Fibroblast of the aortic adventitia (primary cell): Measurements from ENCODE around the gene SNPH. TPM values are rescaled to one million over a fixed set of nuclear protein-coding genes. Genes with fewer than 3 reads are reported as not detected.

Experiments
- DNase-seq: peaks from one replicate; pipeline ENCODE4 v3.0.0-alpha.2; 2010; ENCODE audit warnings: low read depth
- H3K4me3 ChIP-seq: 2 replicates; pipeline ENCODE4 v1.5.1; 2011; ENCODE audit warnings: low read depth, mild to moderate bottlenecking, control low read depth, low read length, moderate library complexity
- CTCF ChIP-seq: IDR thresholded peaks from 2 replicates; pipeline ENCODE4 v1.5.1; 2011; ENCODE audit warnings: mild to moderate bottlenecking, low read length, control low read depth, inconsistent platforms; ENCODE audit not compliant: insufficient read depth
- total RNA-seq: library from RNA; depleted of rRNA; stranded (reverse); fragments of >200 nt; gene quantifications from 2 replicates; pipeline ENCODE4 v1.2.3, GENCODE V29; 2012; ENCODE audit warnings: low replicate concordance

Gene SNPH
- total RNA-seq, 1 donor: 7.7 TPM

- DNase-seq: no peak
- TF ChIP-seq CTCF: no peak
- H3K4me3 ChIP-seq: no peak overlapping the region
Measured at GRCh38 chr20:1295276-1295930, 29.3 kb downstream of the SNPH start.

- DNase-seq: no peak
- no peak overlapping the region for H3K4me3 ChIP-seq
- no peak for TF ChIP-seq CTCF
Measured at GRCh38 chr20:1296117-1296610, 30.1 kb downstream of the SNPH start.

- H3K4me3 ChIP-seq: no peak overlapping the region
- no peak for TF ChIP-seq CTCF
Measured at GRCh38 chr20:1296922-1297321, 30.8 kb downstream of the SNPH start.

GRCh38 chr20:1297486-1297885 is 31.4 kb downstream of the SNPH start:
- no peak for TF ChIP-seq CTCF
- no peak for DNase-seq
- H3K4me3 ChIP-seq: no peak overlapping the region

More at GRCh38 chr20:1296922-1297321, 30.8 kb downstream of the SNPH start:
- DNase-seq: no peak

GRCh38 chr20:1298166-1298565 is 32.1 kb downstream of the SNPH start:
- no peak for TF ChIP-seq CTCF
- DNase-seq: no peak
- H3K4me3 ChIP-seq: no peak overlapping the region

GRCh38 chr20:1298888-1299511 is 32.9 kb downstream of the SNPH start:
- no peak for TF ChIP-seq CTCF
- DNase-seq: no peak
- no peak overlapping the region for H3K4me3 ChIP-seq
